Adrenal gland (tissue), 5 donors: Measurements from ENCODE around the gene SAMD1.

Experiments used
- CTCF ChIP-seq, 6 experiments: fragments of 450-650 bp in 4 of 6; fragments of 200-600 bp in 2 of 6; sonication (generic) in 1 of 6; IDR thresholded peaks; 1 replicate in 5 of 6; 2 replicates in 1 of 6; pipeline versions ENCODE4 v1.5.1 to v1.8.0; 2016 to 2021; ENCODE audit warnings: antibody characterized with exemption in 6 of 6, mild to moderate bottlenecking in 2 of 6, moderate library complexity in 1 of 6
- POLR2A ChIP-seq, 2 donors: fragments of 450-650 bp; IDR thresholded peaks; one replicate each; pipeline ENCODE4 v1.6.1; 2017; ENCODE audit warnings: antibody characterized with exemption in 2 of 2, mild to moderate bottlenecking in 2 of 2, moderate library complexity in 1 of 2
- donor health status: DM: no; HTN: no; CAD: no.

- TF ChIP-seq CTCF (IDR thresholded peaks at IDR 0.05), result no peak
- no peak for TF ChIP-seq POLR2A (IDR thresholded peaks at IDR 0.05)
Observed at GRCh38 chr19:14119644-14120496, 29.3 kb upstream of the SAMD1 start.
